ENCODE measurements around the gene SETBP1. TPM values are rescaled to one million over a fixed set of nuclear protein-coding genes. Genes with fewer than 3 reads are reported as not detected.

The SETBP1 gene
- total RNA-seq, 4 donors from 2014 or later: 3.3 to 86.6 (median 16.3) TPM

GRCh38 chr18:44996261-44996660, 315.6 kb downstream of the SETBP1 start:
- no peak overlapping the region for H3K27ac ChIP-seq
- no peak for DNase-seq
- no peak overlapping the region for H3K4me3 ChIP-seq
- no peaks in the 10 kb centered on the region for H3K36me3 ChIP-seq
- H3K4me1 ChIP-seq: no peaks in the 10 kb centered on the region
- H3K27me3 ChIP-seq: no peaks in the 10 kb centered on the region
- TF ChIP-seq, protein P1, sequence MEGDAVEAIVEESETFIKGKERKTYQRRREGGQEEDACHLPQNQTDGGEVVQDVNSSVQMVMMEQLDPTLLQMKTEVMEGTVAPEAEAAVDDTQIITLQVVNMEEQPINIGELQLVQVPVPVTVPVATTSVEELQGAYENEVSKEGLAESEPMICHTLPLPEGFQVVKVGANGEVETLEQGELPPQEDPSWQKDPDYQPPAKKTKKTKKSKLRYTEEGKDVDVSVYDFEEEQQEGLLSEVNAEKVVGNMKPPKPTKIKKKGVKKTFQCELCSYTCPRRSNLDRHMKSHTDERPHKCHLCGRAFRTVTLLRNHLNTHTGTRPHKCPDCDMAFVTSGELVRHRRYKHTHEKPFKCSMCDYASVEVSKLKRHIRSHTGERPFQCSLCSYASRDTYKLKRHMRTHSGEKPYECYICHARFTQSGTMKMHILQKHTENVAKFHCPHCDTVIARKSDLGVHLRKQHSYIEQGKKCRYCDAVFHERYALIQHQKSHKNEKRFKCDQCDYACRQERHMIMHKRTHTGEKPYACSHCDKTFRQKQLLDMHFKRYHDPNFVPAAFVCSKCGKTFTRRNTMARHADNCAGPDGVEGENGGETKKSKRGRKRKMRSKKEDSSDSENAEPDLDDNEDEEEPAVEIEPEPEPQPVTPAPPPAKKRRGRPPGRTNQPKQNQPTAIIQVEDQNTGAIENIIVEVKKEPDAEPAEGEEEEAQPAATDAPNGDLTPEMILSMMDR (IDR thresholded peaks at IDR 0.05): no peak
- no peak for TF ChIP-seq POLR2A (IDR thresholded peaks at IDR 0.05)
- no peaks in the 10 kb centered on the region for H3K9me3 ChIP-seq

GRCh38 chr18:44997174-44997573, 316.5 kb downstream of the SETBP1 start:
- no peaks in the 10 kb centered on the region for H3K4me1 ChIP-seq
- no peak overlapping the region for H3K4me3 ChIP-seq
- DNase-seq: no peak
- H3K27me3 ChIP-seq: no peaks in the 10 kb centered on the region
- TF ChIP-seq POLR2A (IDR thresholded peaks at IDR 0.05): no peak
- TF ChIP-seq, protein P1 (IDR thresholded peaks at IDR 0.05): no peak
- no peaks in the 10 kb centered on the region for H3K36me3 ChIP-seq
- H3K27ac ChIP-seq: no peak overlapping the region
- H3K9me3 ChIP-seq: no peaks in the 10 kb centered on the region

- Histone ChIP-seq H3K27ac (no peak overlapping the region), H3K27me3 (no peaks in the 10 kb centered on the region), H3K4me3 (no peak overlapping the region), H3K36me3 (no peaks in the 10 kb centered on the region), H3K9me3 (no peaks in the 10 kb centered on the region), H3K4me1 (no peaks in the 10 kb centered on the region)
- DNase-seq: no peak
- TF ChIP-seq, protein P1 (IDR thresholded peaks at IDR 0.05): no peak
- TF ChIP-seq POLR2A (IDR thresholded peaks at IDR 0.05): no peak
These were observed 317.7 kb downstream of the SETBP1 start for GRCh38 chr18:44998360-44998759.

DNA sequence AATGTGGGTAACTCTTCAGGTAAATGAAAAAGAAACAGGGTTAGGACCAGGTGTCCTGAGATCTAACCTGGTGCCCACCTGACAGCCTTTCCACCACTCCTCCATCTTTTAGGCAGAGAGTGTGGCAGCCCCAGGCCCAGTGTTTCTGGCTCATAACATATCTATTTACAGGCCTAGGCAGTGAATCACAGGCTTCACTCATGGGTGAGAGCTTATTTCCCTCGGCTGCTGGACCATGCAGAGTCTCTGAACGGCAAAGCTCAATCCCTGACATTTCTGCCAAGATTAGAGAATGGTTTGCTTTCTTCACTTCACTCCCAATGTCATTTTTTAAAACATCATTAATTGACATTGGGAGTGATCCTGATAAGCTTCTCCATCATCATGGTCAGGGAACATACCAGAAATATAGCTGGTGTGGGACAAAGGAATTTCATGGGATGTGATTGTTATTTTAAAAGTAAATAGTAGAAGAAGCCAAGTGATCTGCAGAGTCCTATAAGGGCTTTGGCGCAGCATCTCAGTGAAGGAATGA, 323.9 kb downstream of the SETBP1 start:
- TF ChIP-seq, protein P1 (IDR thresholded peaks at IDR 0.05): no peak
- no peak for TF ChIP-seq POLR2A (IDR thresholded peaks at IDR 0.05)
- Histone ChIP-seq H3K4me1 (peaks cover 0 to 7% (median 1%) of the 10 kb centered on the region in 4 donors), H3K9me3 (no peaks in the 10 kb centered on the region), H3K36me3 (no peaks in the 10 kb centered on the region), H3K4me3 (no peak overlapping the region), H3K27ac (no peak overlapping the region), H3K27me3 (no peaks in the 10 kb centered on the region)
- DNase-seq: no peak

GRCh38 chr18:45006934-45007333, 326.2 kb downstream of the SETBP1 start:
- Histone ChIP-seq H3K36me3 (no peaks in the 10 kb centered on the region), H3K4me1 (peaks cover 0 to 7% (median 1%) of the 10 kb centered on the region in 4 donors), H3K4me3 (no peak overlapping the region), H3K27me3 (no peaks in the 10 kb centered on the region), H3K27ac (no peak overlapping the region), H3K9me3 (no peaks in the 10 kb centered on the region)
- DNase-seq: no peak
- TF ChIP-seq, protein P1 (IDR thresholded peaks at IDR 0.05): no peak
- TF ChIP-seq POLR2A (IDR thresholded peaks at IDR 0.05): no peak

- no peak for DNase-seq
- Histone ChIP-seq H3K27ac (no peak overlapping the region), H3K4me1 (peaks cover 0 to 7% (median 1%) of the 10 kb centered on the region in 4 donors)
These were observed 326.8 kb downstream of the SETBP1 start for GRCh38 chr18:45007531-45007930.

More at GRCh38 chr18:45007531-45007930, 326.8 kb downstream of the SETBP1 start:
- Histone ChIP-seq H3K36me3 (no peaks in the 10 kb centered on the region), H3K4me3 (no peak overlapping the region), H3K9me3 (no peaks in the 10 kb centered on the region), H3K27me3 (no peaks in the 10 kb centered on the region)
- no peak for TF ChIP-seq POLR2A (IDR thresholded peaks at IDR 0.05)
- TF ChIP-seq, protein P1 (IDR thresholded peaks at IDR 0.05): no peak
